Epithelial cell of prostate (primary cell): ENCODE results near the gene PPP2R5C.

ENCODE experiments used
- DNase-seq: peaks from one replicate; pipeline ENCODE4 v3.0.0-alpha.2; 2011; ENCODE audit warnings: low read depth, low spot score
- H3K27ac ChIP-seq: fragments of 450-650 bp; 2 replicates; pipeline ENCODE4 v1.5.1; 2017; ENCODE audit warnings: mild to moderate bottlenecking

Gene PPP2R5C

GRCh38 chr14:101973356-101973755 lies 211.8 kb downstream of the PPP2R5C start:
- H3K27ac ChIP-seq: peak overlapping the region; percentile 95
- no peak for DNase-seq

DNA sequence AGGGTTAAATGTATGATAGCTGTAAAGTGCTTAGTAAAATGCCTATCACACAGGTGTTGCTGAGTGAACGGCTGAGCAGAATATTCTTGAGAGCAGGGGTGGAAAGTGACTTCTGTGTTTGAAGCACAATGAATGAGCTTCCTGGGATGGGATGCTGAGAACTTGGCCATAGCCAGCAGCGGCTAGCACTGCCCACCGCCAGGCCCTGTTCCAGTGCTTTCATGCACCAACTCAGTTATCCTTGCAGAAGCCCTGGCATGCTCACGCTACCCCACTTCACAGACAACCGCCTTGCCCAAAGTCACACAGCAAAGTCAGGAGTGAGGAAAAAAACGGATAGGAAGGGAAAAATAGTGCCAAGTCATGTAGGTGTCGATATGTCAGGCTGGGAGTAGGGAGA lies 213.7 kb downstream of the PPP2R5C start:
- H3K27ac ChIP-seq: peak overlapping the region; percentile 95
- DNase-seq: no peak
